ENCODE data around the gene MKS1. TPM values are rescaled to one million over a fixed set of nuclear protein-coding genes. Genes with fewer than 3 reads are reported as not detected.

MKS1 gene
- total RNA-seq, result 15.7 and 20.1 TPM in 2 replicates

DNA sequence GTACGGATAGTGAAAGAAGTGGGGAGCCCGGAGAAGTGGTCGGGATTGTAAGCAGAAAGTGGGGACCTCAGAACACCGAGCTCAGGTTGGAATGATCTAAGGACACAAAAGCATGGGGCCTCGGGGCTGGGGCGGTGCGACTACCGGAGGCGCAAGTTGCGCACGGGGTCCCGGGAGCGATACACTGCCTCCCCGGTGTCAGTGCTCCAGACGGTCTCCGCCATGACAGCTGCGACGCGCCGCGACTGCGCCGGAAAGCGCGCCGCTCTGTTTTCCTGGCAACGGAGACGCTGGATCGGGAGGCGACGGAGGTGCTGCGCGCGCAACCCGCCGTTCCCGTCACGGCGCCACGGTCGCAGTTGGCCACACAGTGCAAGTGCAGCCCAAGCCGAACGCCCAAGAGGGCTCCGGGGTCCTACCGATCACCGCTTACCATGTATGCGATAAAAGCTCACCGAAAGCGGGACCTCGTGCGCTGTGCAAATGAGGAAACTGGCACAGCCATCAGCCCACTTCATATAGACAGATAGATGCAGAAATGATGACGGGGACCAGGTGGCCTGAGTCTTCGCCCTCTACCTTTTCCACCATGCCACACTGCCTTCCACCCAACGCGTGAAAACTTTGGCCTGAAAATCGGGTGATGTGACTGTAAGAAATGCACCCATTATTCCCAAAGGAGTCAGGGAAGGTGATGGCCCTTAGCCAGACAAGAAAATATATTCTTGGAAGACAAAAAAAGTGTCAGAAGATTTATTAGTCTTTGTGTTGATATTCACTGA, at the start of gene MKS1:
TSS of gene MKS1 (minus strand) at position 249 of the 782 bp plus-strand sequence. CDS start at position 224, 25 bp downstream.
- DNase-seq (ENCODE audit: low read depth), result peak; percentile 78

DNA sequence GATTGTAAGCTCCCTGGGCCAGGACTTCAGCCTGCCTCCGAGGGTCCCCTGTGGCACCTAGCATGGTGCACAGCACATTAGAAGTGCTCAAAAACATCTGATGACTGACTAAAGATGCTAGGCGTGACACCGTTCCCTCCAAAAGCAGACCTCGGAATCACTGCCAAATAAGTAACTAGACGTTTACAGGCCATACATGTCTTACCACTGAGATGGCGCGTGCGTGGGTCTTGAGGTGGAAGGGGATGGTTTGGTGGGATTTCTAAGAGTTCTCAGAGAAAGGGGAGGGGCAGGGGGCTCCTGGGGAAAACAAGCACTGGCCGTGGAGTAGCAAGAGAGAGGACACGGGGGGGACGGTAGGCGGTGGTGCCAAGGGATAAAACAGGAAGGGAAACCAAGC, 49.3 kb upstream of the MKS1 start:
- no peak for DNase-seq (ENCODE audit: low read depth)

DNA sequence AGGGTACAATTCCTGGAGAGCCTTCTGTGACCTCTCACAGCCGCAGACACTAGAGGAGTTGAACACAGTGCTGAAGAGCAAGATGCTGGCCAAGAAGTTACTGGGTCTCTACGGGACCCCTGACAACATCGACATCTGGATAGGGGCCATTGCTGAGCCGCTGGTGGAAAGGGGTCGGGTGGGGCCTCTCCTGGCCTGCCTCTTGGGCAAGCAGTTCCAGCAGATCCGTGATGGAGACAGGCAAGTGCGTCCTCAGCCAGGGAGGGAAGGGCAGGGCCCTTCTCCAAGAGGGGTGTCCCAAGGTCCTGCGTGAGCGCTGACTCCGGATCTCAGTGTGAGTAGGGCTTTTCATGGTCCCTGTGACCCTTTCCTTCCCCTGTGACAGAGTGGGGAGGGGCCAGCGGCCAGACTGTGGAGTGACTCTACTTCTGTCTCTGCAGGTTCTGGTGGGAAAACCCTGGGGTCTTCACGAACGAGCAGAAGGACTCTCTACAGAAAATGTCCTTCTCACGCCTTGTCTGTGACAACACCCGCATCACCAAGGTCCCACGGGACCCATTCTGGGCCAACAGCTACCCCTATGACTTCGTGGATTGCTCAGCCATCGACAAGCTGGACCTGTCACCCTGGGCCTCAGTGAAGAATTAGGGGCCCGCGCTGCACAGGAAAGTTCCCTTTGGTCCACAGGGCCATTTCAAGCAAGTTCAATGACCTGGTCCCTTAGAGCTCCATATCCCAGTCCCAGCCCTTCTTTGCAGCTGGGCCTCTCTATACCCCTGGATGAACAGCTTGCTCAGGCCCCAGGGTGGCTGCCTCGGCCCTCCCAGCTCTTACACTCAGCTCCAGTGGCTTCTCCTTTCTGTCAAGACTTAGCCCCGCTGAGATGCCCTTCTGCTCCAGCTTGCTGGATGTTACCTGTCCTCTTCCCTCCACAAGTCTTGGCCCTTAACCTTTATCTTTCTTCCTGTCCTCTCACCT, 48.6 kb upstream of the MKS1 start:
- DNase-seq (ENCODE audit: low read depth), result no peak

- no peak for DNase-seq (ENCODE audit: low read depth)
These were observed 47.1 kb upstream of the MKS1 start for GRCh38 chr17:58265902-58266875.

DNA sequence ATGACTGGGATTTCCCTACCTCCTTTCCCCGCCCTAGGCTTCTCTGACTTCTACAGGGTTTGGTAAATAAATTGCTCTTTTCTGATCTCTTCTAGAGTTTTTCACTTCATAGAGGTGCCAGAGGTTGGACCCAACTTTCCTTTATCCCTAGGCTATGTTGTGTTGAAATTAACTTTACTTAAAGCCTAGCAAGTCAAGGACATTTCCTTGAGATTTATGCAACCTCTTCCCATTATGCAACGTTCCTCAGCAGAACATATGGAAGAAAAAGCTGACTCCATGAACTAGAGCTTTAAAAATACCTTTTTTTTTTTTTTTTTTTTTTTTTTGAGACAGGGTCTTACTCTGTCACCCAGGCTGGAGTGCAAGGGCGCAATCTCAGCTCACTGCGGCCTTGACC, 46.2 kb upstream of the MKS1 start:
- DNase-seq (ENCODE audit: low read depth), result no peak

DNA sequence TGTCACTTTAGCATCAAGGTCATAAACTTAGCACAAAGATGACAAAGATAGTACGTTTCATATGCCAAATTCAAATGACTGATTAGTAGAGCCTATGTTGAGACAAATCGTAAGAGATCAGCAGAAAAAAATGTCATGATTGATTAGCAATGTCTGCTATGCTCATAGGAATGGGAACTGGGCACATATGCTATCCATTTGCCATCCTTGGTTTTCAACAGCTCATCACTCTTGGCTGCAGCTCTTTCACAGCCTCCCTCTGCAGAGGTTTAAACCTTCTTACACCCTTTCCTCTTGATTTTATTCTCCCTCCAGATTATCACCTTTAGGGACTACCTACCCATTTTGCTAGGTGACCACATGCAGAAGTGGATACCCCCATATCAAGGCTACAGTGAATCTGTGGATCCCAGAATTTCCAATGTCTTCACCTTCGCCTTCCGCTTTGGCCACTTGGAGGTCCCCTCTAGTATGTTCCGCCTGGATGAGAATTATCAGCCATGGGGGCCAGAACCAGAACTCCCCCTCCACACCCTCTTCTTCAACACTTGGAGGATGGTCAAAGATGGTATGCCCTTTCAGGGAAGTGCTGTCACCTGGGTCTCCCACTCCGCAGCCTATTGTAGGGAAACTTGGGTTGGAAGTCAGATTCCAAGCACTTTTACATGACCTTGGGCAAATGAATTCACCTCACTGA, 45.5 kb upstream of the MKS1 start:
- no peak for DNase-seq (ENCODE audit: low read depth)

DNA sequence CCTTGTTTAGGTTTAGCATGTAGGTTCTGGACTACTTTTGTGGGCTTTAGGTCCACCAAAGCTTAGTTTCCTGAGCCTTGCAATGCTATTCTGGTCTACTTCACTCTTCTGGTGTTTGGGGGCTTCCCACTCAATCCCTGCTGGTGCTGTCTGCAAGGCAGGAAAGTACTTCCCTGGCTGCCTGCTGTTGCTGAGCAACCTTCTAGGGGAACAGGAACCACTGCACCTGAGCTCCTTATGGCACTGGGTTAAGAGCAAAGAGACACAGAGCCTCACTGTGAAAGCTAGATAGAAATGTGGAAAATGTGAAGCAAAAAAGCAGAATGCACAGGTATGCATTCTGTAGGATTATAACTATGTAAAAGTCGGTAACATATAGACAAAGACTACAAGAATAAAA, 44.7 kb upstream of the MKS1 start:
- no peak for DNase-seq (ENCODE audit: low read depth)

GRCh38 chr17:58262149-58262548, 43.1 kb upstream of the MKS1 start:
- DNase-seq (ENCODE audit: low read depth), result no peak

DNA sequence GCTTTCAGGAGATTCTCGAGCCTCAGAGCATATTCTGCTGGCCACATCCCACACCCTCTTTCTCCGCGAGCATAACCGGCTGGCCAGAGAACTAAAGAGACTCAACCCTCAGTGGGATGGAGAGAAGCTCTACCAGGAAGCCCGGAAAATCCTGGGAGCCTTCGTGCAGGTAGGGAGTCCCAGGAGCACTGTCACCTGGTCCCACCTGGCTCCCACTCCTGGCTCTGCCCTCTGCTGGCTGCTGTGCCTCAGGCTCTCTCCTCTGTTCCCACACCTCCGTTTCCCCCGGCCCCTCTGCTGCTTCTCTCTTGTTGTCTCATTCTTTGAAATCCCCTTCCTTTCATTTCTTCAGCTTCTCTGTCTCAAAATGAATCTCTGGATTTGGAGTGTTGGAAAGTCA, 35.7 kb upstream of the MKS1 start:
- DNase-seq (ENCODE audit: low read depth), result no peak

- no peak for DNase-seq (ENCODE audit: low read depth)
These were observed 34.0 kb upstream of the MKS1 start for GRCh38 chr17:58253082-58253481.

GRCh38 chr17:58252141-58252540, 33.1 kb upstream of the MKS1 start:
- DNase-seq (ENCODE audit: low read depth), result no peak

- no peak for DNase-seq (ENCODE audit: low read depth)
These were observed 31.4 kb upstream of the MKS1 start for GRCh38 chr17:58250344-58251011.

GRCh38 chr17:58249270-58250133, 30.4 kb upstream of the MKS1 start:
- DNase-seq (ENCODE audit: low read depth), result no peak

DNA sequence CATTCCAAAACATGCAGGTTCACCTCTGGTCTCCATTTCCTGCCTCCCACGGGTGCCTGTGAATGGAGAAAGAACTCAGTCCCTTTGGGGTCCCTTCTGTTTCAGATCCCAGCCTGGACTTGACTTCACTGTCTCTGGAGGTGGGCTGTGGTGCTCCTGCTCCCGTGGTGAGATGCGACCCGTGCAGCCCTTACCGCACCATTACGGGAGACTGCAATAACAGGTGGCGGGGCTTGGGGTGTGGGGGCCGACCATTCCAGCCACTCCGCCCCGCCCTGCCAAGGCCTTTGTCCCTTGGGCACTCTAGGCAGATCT, 29.9 kb upstream of the MKS1 start:
- DNase-seq (ENCODE audit: low read depth), result no peak

DNA sequence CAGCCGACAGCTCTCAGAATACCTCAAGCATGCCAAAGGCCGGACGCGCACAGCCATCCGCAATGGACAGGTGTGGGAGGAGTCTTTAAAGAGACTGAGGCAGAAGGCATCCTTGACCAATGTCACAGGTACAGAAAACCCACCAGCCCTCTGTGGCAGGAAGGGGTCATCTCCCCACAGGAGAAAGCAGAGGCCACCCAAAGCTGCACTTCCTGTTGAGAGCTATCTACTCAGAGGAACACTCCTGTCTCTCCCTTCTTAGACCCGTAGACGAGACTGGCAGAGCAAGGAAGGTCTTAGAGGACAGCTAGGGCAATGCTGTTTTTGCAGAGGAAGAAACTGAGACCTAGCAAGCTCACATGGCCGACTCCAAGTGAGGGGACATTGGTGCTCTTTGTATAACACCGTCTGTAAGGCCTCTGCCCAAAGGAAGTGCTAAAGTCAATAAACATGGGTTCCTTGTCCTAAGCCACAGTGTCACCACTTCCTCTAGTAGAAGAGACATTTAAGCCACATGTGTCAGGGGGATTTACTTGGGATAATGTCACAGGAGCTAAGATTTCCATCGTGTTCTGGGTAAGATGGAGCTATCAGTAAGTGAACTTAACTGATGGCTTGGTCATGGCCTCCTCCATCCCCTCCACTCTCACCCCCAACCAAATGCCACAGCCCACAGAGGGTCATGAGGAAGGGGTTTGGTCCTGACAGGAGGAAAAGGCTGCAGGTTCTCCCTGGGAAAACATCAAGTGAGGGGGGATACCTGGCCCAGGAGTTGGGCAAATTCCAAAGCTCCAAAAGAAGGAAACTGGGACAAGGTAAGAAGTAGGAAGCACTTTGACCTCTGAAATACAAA, 28.7 kb upstream of the MKS1 start:
- DNase-seq (ENCODE audit: low read depth), result no peak

DNA sequence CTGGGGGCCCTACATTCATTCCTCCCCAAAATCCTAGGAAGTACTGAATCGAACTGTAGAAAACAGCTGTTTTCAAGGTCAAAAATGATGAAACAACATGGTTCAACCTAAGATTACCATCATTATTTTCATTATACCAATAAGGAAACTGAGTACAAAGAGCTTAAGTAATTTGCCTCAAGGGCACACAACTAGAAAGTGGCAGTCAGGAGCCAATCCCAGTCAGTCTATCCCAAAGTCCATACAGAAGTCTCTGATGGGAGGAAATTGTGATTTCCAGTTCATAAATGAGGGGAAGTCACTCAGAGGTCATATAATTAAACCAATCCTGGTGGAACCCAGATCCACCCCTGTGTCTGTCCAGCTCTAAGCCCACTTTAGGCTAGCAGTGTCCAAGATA, 27.7 kb upstream of the MKS1 start:
- no peak for DNase-seq (ENCODE audit: low read depth)

- no peak for DNase-seq (ENCODE audit: low read depth)
These were observed 27.2 kb upstream of the MKS1 start for GRCh38 chr17:58246104-58246740.

DNA sequence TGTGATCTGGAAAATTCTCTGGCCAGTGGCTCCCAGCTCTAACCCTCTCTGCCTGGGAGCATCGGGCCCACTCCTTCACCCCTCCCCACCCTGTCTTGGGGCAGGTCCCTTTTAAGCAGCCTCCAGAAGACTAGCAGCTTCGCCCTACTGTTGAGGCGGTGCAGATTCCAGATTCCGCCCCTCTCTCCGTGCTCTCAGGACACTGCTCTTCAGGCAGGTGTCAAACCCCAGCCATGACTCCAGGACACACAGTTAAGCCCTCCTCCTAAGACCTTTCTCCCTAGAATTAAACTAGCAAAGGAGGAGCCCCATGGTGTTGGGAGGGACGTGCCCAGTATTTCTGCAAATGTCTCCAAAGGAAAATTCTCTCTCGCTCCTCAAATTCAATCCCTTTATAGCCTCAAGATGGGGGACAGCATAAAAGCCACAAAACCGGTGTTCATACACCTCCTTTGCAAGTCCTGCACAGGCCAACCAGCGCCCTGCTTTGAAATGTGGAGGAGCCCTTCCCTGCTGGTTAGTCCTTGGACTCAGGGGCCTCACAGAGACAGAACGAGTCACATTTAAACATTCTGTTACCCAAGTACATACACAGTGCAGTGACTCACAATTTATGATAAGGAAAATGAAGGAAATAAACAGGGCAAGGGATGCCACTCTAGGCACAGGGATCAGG, 26.5 kb upstream of the MKS1 start:
- peak; percentile 11 for DNase-seq (ENCODE audit: low read depth)

All from renal cortical epithelial cell (primary cell).